CD14-positive monocyte (primary cell): ENCODE measurements around the gene OTOS. TPM values are rescaled to one million over a fixed set of nuclear protein-coding genes. Genes with fewer than 3 reads are reported as not detected.
A peak's percentile ranks its signal among the peaks of the same experiment; 100 is the strongest.

Experiments
- DNase-seq, 3 donors: peaks; one replicate each; pipeline ENCODE4 v3.0.0-alpha.2; 2011 to 2022
- H2AFZ ChIP-seq: 2 replicates; pipeline ENCODE4 v1.6.0; 2012; ENCODE audit warnings: mild to moderate bottlenecking, low read depth, low read length, inconsistent platforms; ENCODE audit not compliant: insufficient read depth, poor library complexity, severe bottlenecking
- H3K27ac ChIP-seq, 2 donors: 1 replicate in 1 of 2; 2 replicates in 1 of 2; pipeline ENCODE4 v1.5.1; 2012 to 2013; ENCODE audit warnings: low read length in 2 of 2, control low read depth in 1 of 2, inconsistent platforms in 1 of 2, low read depth in 1 of 2, mild to moderate bottlenecking in 1 of 2
- H3K27me3 ChIP-seq, 2 donors: one replicate each; pipeline versions ENCODE4 v1.6.0 to v1.6.1; 2011 to 2013; ENCODE audit warnings: low read length in 2 of 2; ENCODE audit not compliant: control insufficient read depth in 2 of 2, insufficient read depth in 2 of 2
- H3K36me3 ChIP-seq, 2 donors: replicated peaks in 1 of 2; 1 replicate in 1 of 2; 2 replicates in 1 of 2; pipeline versions ENCODE4 v1.5.1 to v1.6.1; 2012 to 2013; ENCODE audit warnings: low read length in 2 of 2, control low read depth in 1 of 2, inconsistent platforms in 1 of 2, mild to moderate bottlenecking in 1 of 2; ENCODE audit not compliant: insufficient read depth in 2 of 2, control insufficient read depth in 1 of 2
- H3K4me1 ChIP-seq, 2 donors: 1 replicate in 1 of 2; 2 replicates in 1 of 2; pipeline versions ENCODE4 v1.5.1 to v1.6.1; 2012 to 2013; ENCODE audit warnings: low read length in 2 of 2, control low read depth in 1 of 2, inconsistent platforms in 1 of 2, mild to moderate bottlenecking in 1 of 2, moderate library complexity in 1 of 2; ENCODE audit not compliant: insufficient read depth in 2 of 2, control insufficient read depth in 1 of 2
- H3K4me2 ChIP-seq: replicated peaks from 2 replicates; pipeline ENCODE3; 2012; ENCODE audit warnings: low read length, moderate library complexity, mild to moderate bottlenecking; ENCODE audit not compliant: poor library complexity, severe bottlenecking; ENCODE audit errors: extremely low read depth
- H3K4me3 ChIP-seq, 3 experiments: fragments of 200-600 bp in 1 of 3; sonication (generic) in 1 of 3; replicated peaks in 1 of 3; 1 replicate in 2 of 3; 2 replicates in 1 of 3; pipeline ENCODE4 v1.5.1; 2011 to 2013; ENCODE audit warnings: low read length in 3 of 3, mild to moderate bottlenecking in 3 of 3, control low read depth in 2 of 3, low read depth in 2 of 3, inconsistent platforms in 1 of 3, moderate library complexity in 1 of 3
- H3K79me2 ChIP-seq: 2 replicates; pipeline ENCODE4 v1.6.0; 2012; ENCODE audit warnings: mild to moderate bottlenecking, control low read depth, inconsistent platforms, low read length, moderate library complexity; ENCODE audit not compliant: insufficient read depth
- H3K9ac ChIP-seq: 2 replicates; pipeline ENCODE4 v1.6.0; 2017; ENCODE audit warnings: low read length, mild to moderate bottlenecking; ENCODE audit not compliant: insufficient read depth, poor library complexity, severe bottlenecking
- H3K9me3 ChIP-seq, 2 donors: replicated peaks in 1 of 2; 1 replicate in 1 of 2; 2 replicates in 1 of 2; pipeline versions ENCODE4 v1.5.1 to v1.6.1; 2012 to 2013; ENCODE audit warnings: low read length in 2 of 2, control low read depth in 1 of 2; ENCODE audit not compliant: control insufficient read depth in 1 of 2, insufficient read depth in 1 of 2
- H4K20me1 ChIP-seq: 2 replicates; pipeline ENCODE4 v1.6.0; 2012; ENCODE audit warnings: mild to moderate bottlenecking, low read length, control low read depth, moderate library complexity; ENCODE audit not compliant: insufficient read depth
- H3K27ac Mint-ChIP-seq, 7 donors: one replicate each; pipeline ENCODE4 v1.8.0; 2020; ENCODE audit warnings: mild to moderate bottlenecking in 7 of 7, mixed read lengths in 7 of 7, moderate library complexity in 6 of 7, inconsistent platforms in 2 of 7
- H3K27me3 Mint-ChIP-seq, 3 donors: one replicate each; pipeline ENCODE4 v1.8.0; 2021 to 2022; ENCODE audit warnings: low read depth in 3 of 3, mild to moderate bottlenecking in 3 of 3, mixed read lengths in 3 of 3, moderate library complexity in 3 of 3, inconsistent platforms in 1 of 3
- H3K36me3 Mint-ChIP-seq, 2 donors: one replicate each; pipeline ENCODE4 v1.8.0; 2020; ENCODE audit warnings: mixed read lengths in 2 of 2, inconsistent platforms in 1 of 2, mild to moderate bottlenecking in 1 of 2
- H3K4me1 Mint-ChIP-seq: one replicate; pipeline ENCODE4 v1.8.0; 2020; ENCODE audit warnings: mild to moderate bottlenecking, mixed read lengths
- H3K4me3 Mint-ChIP-seq, 2 donors: one replicate each; pipeline ENCODE4 v1.8.0; 2020; ENCODE audit warnings: mild to moderate bottlenecking in 2 of 2, mixed read lengths in 2 of 2, moderate library complexity in 1 of 2
- H3K9me3 Mint-ChIP-seq, 7 donors: one replicate each; pipeline ENCODE4 v1.8.0; 2020 to 2022; ENCODE audit warnings: mixed read lengths in 7 of 7, mild to moderate bottlenecking in 6 of 7, moderate library complexity in 6 of 7, inconsistent platforms in 2 of 7
- CTCF ChIP-seq: fragments of 200-600 bp; IDR thresholded peaks from one replicate; pipeline ENCODE4 v1.8.0; 2022; ENCODE audit warnings: antibody characterized with exemption, mild to moderate bottlenecking
- WGBS: methylation state at CpG from one replicate; pipeline ENCODE4 v1.1.5; 2013; ENCODE audit warnings: missing lambda C conversion rate; ENCODE audit not compliant: insufficient coverage; 5-methylcytosine and 5-hydroxymethylcytosine counted together
- intact Hi-C, 2 donors: fragments of 100-400 bp; cut with micrococcal nuclease; formaldehyde crosslinking; loops; one replicate each; pipeline versions ENCODE4 v1.15.0 to v1.15.1; 2023
- polyA plus RNA-seq, 3 donors: library from polyadenylated mRNA; depleted of rRNA in 1 of 3; unstranded in 2 of 3; stranded (reverse) in 1 of 3; fragments of 300-500 nt in 2 of 3; fragments of >200 nt in 1 of 3; fragmentation: Illumina TruSeq in 2 of 3; gene quantifications; 1 replicate in 2 of 3; 2 replicates in 1 of 3; pipeline ENCODE4 v1.2.3, GENCODE V29; 2012 to 2021

OTOS gene
- polyA plus RNA-seq, 3 donors: not detected

DNA sequence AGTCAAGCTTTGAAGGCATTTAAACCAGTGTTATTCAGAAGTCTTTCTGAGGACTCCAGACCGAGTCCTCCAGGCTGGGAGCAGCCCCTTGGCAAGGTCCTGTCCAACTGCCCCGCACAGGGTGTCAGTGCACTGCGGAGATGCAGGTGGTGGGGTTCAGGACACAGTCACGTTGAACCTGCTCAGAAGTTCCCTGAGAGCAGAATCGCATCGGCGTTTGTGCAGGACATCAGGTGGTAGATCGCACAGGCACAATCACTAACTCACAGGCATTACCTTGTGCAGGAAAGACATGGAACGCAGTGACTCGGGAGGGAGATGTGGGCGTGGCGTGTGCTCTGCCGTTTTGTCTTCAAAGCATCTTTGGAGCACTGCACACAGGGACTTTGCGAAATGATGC is 14.7 kb downstream of the OTOS start:
- H3K27ac ChIP-seq: no peak overlapping the region
- TF ChIP-seq CTCF: no peak
- H3K27ac Mint-ChIP-seq: peak overlapping the region in 1 of 7 donors; percentile 12
- H3K9me3 Mint-ChIP-seq: peaks cover 0 to 2% (median 0%) of the 10 kb centered on the region in 7 donors
- H3K27me3 Mint-ChIP-seq: peaks cover 0 to 3% (median 0%) of the 10 kb centered on the region in 3 donors
- no peaks in the 10 kb centered on the region for H3K79me2 ChIP-seq
- H3K4me1 Mint-ChIP-seq: no peaks in the 10 kb centered on the region
- H3K4me3 ChIP-seq: no peak overlapping the region
- no peak for DNase-seq
- H3K27me3 ChIP-seq: no peaks in the 10 kb centered on the region
- no peaks in the 10 kb centered on the region for H3K9me3 ChIP-seq
- intact Hi-C loops: no loop called here
- H3K9ac ChIP-seq: no peak overlapping the region
- peaks cover 32 to 50% of the 10 kb centered on the region in 2 donors for H3K36me3 ChIP-seq
- no peak overlapping the region for H2AFZ ChIP-seq
- H4K20me1 ChIP-seq: no peaks in the 10 kb centered on the region
- no peak overlapping the region for H3K4me3 Mint-ChIP-seq
- no peak overlapping the region for H3K4me2 ChIP-seq
- H3K36me3 Mint-ChIP-seq: peaks cover 39 to 42% of the 10 kb centered on the region in 2 donors
- WGBS: 95% methylated on average over 14 of the region's 14 CpGs
- no peaks in the 10 kb centered on the region for H3K4me1 ChIP-seq

DNA sequence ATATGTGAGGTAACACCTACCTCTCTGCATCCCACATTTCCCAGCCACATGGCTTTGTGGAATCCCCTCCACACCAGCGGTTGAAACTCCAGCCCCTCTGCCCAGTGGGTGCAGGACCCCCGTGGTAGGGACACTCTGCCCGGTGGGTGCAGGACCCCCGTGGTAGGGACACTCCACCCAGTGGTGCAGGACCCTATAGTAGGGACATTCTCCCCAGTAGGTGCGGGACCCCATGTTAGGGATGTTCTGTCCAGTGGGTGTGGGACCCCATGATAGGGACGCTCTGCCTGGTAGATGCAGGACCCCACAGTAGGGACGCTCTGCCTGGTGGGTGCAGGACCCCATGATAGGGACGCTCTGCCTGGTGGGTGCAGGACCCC is 15.8 kb downstream of the OTOS start:
- Histone ChIP-seq H3K27me3 (no peaks in the 10 kb centered on the region), H3K9ac (no peak overlapping the region), H3K4me1 (no peaks in the 10 kb centered on the region), H3K4me2 (no peak overlapping the region), H3K4me3 (no peak overlapping the region), H4K20me1 (no peaks in the 10 kb centered on the region), H3K79me2 (no peaks in the 10 kb centered on the region), H3K9me3 (no peaks in the 10 kb centered on the region), H3K27ac (no peak overlapping the region), H2AFZ (no peak overlapping the region), H3K36me3 (peaks cover 21 to 39% of the 10 kb centered on the region in 2 donors)
- Mint-ChIP-seq H3K27ac (no peak overlapping the region), H3K36me3 (peaks cover 28 to 31% of the 10 kb centered on the region in 2 donors), H3K9me3 (peaks cover 0 to under 1% (median 0%) of the 10 kb centered on the region in 7 donors), H3K4me1 (no peaks in the 10 kb centered on the region), H3K4me3 (no peak overlapping the region), H3K27me3 (peaks cover 0 to 3% (median 2%) of the 10 kb centered on the region in 3 donors)
- 99% methylated on average over 6 of the region's 8 CpGs for WGBS
- intact Hi-C loops: no loop called here
- no peak for TF ChIP-seq CTCF
- DNase-seq: no peak
